ENCODE results near the gene AP5Z1.
"Not testable (repeated sequence)": the region's sequence is repeated elsewhere in the genome, so short reads cannot be mapped to it uniquely, and the experiment has no call there.

AP5Z1 gene

GRCh38 chr7:4799508-4800268, 24.3 kb downstream of the AP5Z1 start:
- FAIRE-seq, result no peak
- no peak for DNase-seq (ENCODE audit: extremely low spot score, insufficient read length, low read depth)

GRCh38 chr7:4800487-4800886, 25.1 kb downstream of the AP5Z1 start:
- no peak for DNase-seq (ENCODE audit: extremely low spot score, insufficient read length, low read depth)
- no peak for FAIRE-seq

GRCh38 chr7:4800926-4801838, 25.8 kb downstream of the AP5Z1 start:
- no peak for FAIRE-seq

GRCh38 chr7:4801839-4802231, 26.4 kb downstream of the AP5Z1 start:
- no peak for FAIRE-seq
- no peak for DNase-seq (ENCODE audit: extremely low spot score, insufficient read length, low read depth)

More at GRCh38 chr7:4800926-4801838, 25.8 kb downstream of the AP5Z1 start:
- no peak for DNase-seq (ENCODE audit: extremely low spot score, insufficient read length, low read depth)

GRCh38 chr7:4802577-4802976, 27.2 kb downstream of the AP5Z1 start:
- FAIRE-seq; DNase-seq (ENCODE audit: extremely low spot score, insufficient read length, low read depth): not testable (repeated sequence)

- DNase-seq (ENCODE audit: extremely low spot score, insufficient read length, low read depth) (no peak), FAIRE-seq (no peak)
Measured at GRCh38 chr7:4803397-4804241, 28.2 kb downstream of the AP5Z1 start.

- DNase-seq (ENCODE audit: extremely low spot score, insufficient read length, low read depth) (no peak), FAIRE-seq (no peak)
Measured at GRCh38 chr7:4805110-4805983, 29.9 kb downstream of the AP5Z1 start.

GRCh38 chr7:4805984-4806300, 30.5 kb downstream of the AP5Z1 start:
- DNase-seq (ENCODE audit: extremely low spot score, insufficient read length, low read depth) (no peak), FAIRE-seq (no peak)

- DNase-seq (ENCODE audit: extremely low spot score, insufficient read length, low read depth), result no peak
- FAIRE-seq, result no peak
Measured at GRCh38 chr7:4806983-4807597, 31.7 kb downstream of the AP5Z1 start.

- DNase-seq (ENCODE audit: extremely low spot score, insufficient read length, low read depth) (no peak), FAIRE-seq (no peak)
Measured at GRCh38 chr7:4807598-4808016, 32.2 kb downstream of the AP5Z1 start.

- FAIRE-seq (no peak), DNase-seq (ENCODE audit: extremely low spot score, insufficient read length, low read depth) (no peak)
Measured at GRCh38 chr7:4808026-4808425, 32.6 kb downstream of the AP5Z1 start.

GRCh38 chr7:4808565-4808964, 33.1 kb downstream of the AP5Z1 start:
- DNase-seq (ENCODE audit: extremely low spot score, insufficient read length, low read depth), result no peak
- FAIRE-seq, result no peak

GRCh38 chr7:4809091-4809591, 33.7 kb downstream of the AP5Z1 start:
- no peak for FAIRE-seq
- DNase-seq (ENCODE audit: extremely low spot score, insufficient read length, low read depth), result no peak

- FAIRE-seq, result no peak
- DNase-seq (ENCODE audit: extremely low spot score, insufficient read length, low read depth), result no peak
Measured at GRCh38 chr7:4809666-4810065, 34.2 kb downstream of the AP5Z1 start.

- FAIRE-seq, result no peak
- no peak for DNase-seq (ENCODE audit: extremely low spot score, insufficient read length, low read depth)
Measured at GRCh38 chr7:4814433-4814832, 39.0 kb downstream of the AP5Z1 start.

- FAIRE-seq (no peak), DNase-seq (ENCODE audit: extremely low spot score, insufficient read length, low read depth) (no peak)
Measured at GRCh38 chr7:4815121-4815520, 39.7 kb downstream of the AP5Z1 start.

- FAIRE-seq (no peak), DNase-seq (ENCODE audit: extremely low spot score, insufficient read length, low read depth) (no peak)
Measured at GRCh38 chr7:4815609-4816418, 40.4 kb downstream of the AP5Z1 start.
